HEK293 (cell line): ENCODE data around the gene MAGEA9B.

ENCODE experiments used
- GLI2 ChIP-seq: fragments of 450-650 bp; formaldehyde crosslinking; IDR thresholded peaks from 2 replicates; pipeline ENCODE4; 2017; ENCODE audit warnings: missing biosample characterization, missing genetic modification characterization, low read depth, borderline replicate concordance
- GLIS1 ChIP-seq: fragments of 450-650 bp; formaldehyde crosslinking; IDR thresholded peaks from 2 replicates; pipeline ENCODE4 v1.5.1; 2016; ENCODE audit warnings: missing biosample characterization, missing genetic modification characterization
- HOXD13 ChIP-seq: sonication (generic); formaldehyde crosslinking; IDR thresholded peaks from 2 replicates; pipeline ENCODE4 v1.8.0; 2022; ENCODE audit warnings: missing genetic modification reagents, borderline replicate concordance
- KLF16 ChIP-seq: fragments of 450-650 bp; formaldehyde crosslinking; IDR thresholded peaks from 2 replicates; pipeline ENCODE4 v1.5.1; 2017; ENCODE audit warnings: missing biosample characterization, missing genetic modification characterization
- SETDB1 ChIP-seq: IDR thresholded peaks from one replicate; pipeline ENCODE4 v1.6.1; 2017; ENCODE audit warnings: mild to moderate bottlenecking, low read length, moderate library complexity, mixed read lengths; ENCODE audit not compliant: insufficient read length
- WT1 ChIP-seq: fragments of 450-650 bp; formaldehyde crosslinking; IDR thresholded peaks from 2 replicates; pipeline ENCODE4 v1.5.1; 2016; ENCODE audit warnings: missing biosample characterization, missing genetic modification characterization
- ZBTB1 ChIP-seq: fragments of 450-650 bp; formaldehyde crosslinking; IDR thresholded peaks from 2 replicates; pipeline ENCODE4 v1.5.1; 2016; ENCODE audit warnings: missing biosample characterization, missing genetic modification characterization
- ZBTB8A ChIP-seq: fragments of 450-650 bp; formaldehyde crosslinking; IDR thresholded peaks from 2 replicates; pipeline ENCODE4 v1.5.1; 2016; ENCODE audit warnings: missing biosample characterization, missing genetic modification characterization
- ZFP3 ChIP-seq: fragments of 450-650 bp; formaldehyde crosslinking; IDR thresholded peaks from 2 replicates; pipeline ENCODE4 v1.5.1; 2016; ENCODE audit warnings: low read depth, missing biosample characterization, missing genetic modification characterization
- ZFP41 ChIP-seq: fragments of 450-650 bp; formaldehyde crosslinking; IDR thresholded peaks from 2 replicates; pipeline ENCODE4 v1.5.1; 2016; ENCODE audit warnings: missing biosample characterization, missing genetic modification characterization, borderline replicate concordance
- ZNF10 ChIP-seq: fragments of 450-650 bp; formaldehyde crosslinking; IDR thresholded peaks from 2 replicates; pipeline ENCODE4 v1.5.1; 2017; ENCODE audit warnings: missing biosample characterization, missing genetic modification characterization
- ZNF112 ChIP-seq: fragments of 450-650 bp; formaldehyde crosslinking; IDR thresholded peaks from 2 replicates; pipeline ENCODE4 v1.5.0; 2017; ENCODE audit warnings: missing biosample characterization, missing genetic modification characterization
- ZNF184 ChIP-seq: fragments of 450-650 bp; IDR thresholded peaks from 2 replicates; pipeline ENCODE4 v1.5.1; 2018; ENCODE audit warnings: missing biosample characterization, mild to moderate bottlenecking, missing genetic modification characterization
- ZNF214 ChIP-seq: fragments of 450-650 bp; formaldehyde crosslinking; IDR thresholded peaks from 2 replicates; pipeline ENCODE4 v1.5.1; 2017; ENCODE audit warnings: missing biosample characterization, mild to moderate bottlenecking, missing genetic modification characterization, borderline replicate concordance
- ZNF239 ChIP-seq: fragments of 450-650 bp; formaldehyde crosslinking; IDR thresholded peaks from 2 replicates; pipeline ENCODE4 v1.5.1; 2016; ENCODE audit warnings: missing biosample characterization, missing genetic modification characterization
- ZNF248 ChIP-seq: fragments of 450-650 bp; formaldehyde crosslinking; IDR thresholded peaks from 2 replicates; pipeline ENCODE4 v1.5.1; 2017; ENCODE audit warnings: missing biosample characterization, missing genetic modification characterization
- ZNF324 ChIP-seq: fragments of 450-650 bp; formaldehyde crosslinking; IDR thresholded peaks from 2 replicates; pipeline ENCODE4 v1.5.1; 2016; ENCODE audit warnings: missing biosample characterization, missing genetic modification characterization
- ZNF335 ChIP-seq: fragments of 450-650 bp; formaldehyde crosslinking; conservative IDR thresholded peaks from 2 replicates; pipeline ENCODE4 v1.5.1; 2016; ENCODE audit warnings: missing biosample characterization, missing genetic modification characterization
- ZNF354C ChIP-seq: fragments of 450-650 bp; formaldehyde crosslinking; IDR thresholded peaks from 2 replicates; pipeline ENCODE4 v1.5.1; 2016; ENCODE audit warnings: missing biosample characterization, missing genetic modification characterization, low read depth, borderline replicate concordance
- ZNF416 ChIP-seq: fragments of 450-650 bp; formaldehyde crosslinking; IDR thresholded peaks from 2 replicates; pipeline ENCODE4 v1.5.1; 2016; ENCODE audit warnings: missing biosample characterization, missing genetic modification characterization
- ZNF423 ChIP-seq: fragments of 450-650 bp; formaldehyde crosslinking; IDR thresholded peaks from 2 replicates; pipeline ENCODE4 v1.5.1; 2016; ENCODE audit warnings: missing biosample characterization, missing genetic modification characterization
- ZNF560 ChIP-seq: fragments of 450-650 bp; formaldehyde crosslinking; IDR thresholded peaks from 2 replicates; pipeline ENCODE4 v1.5.1; 2017; ENCODE audit warnings: missing biosample characterization, missing genetic modification characterization, borderline replicate concordance
- ZNF596 ChIP-seq: fragments of 450-650 bp; IDR thresholded peaks from 2 replicates; pipeline ENCODE4 v1.5.0; 2018; ENCODE audit warnings: missing biosample characterization, mild to moderate bottlenecking, missing genetic modification characterization, moderate library complexity
- ZNF76 ChIP-seq: fragments of 450-650 bp; formaldehyde crosslinking; IDR thresholded peaks from 2 replicates; pipeline ENCODE4; 2016; ENCODE audit warnings: low read depth, missing biosample characterization, missing genetic modification characterization, borderline replicate concordance
- ZNF785 ChIP-seq: fragments of 450-650 bp; formaldehyde crosslinking; IDR thresholded peaks from 2 replicates; pipeline ENCODE4 v1.5.1; 2016; ENCODE audit warnings: missing biosample characterization, missing genetic modification characterization
- ZSCAN30 ChIP-seq: fragments of 450-650 bp; IDR thresholded peaks from 2 replicates; pipeline ENCODE4 v1.5.1; 2018; ENCODE audit warnings: missing biosample characterization, mild to moderate bottlenecking, missing genetic modification characterization, moderate library complexity
- TF ChIP-seq, protein P1 (sequence below): fragments of 450-650 bp; formaldehyde crosslinking; IDR thresholded peaks from 2 replicates; pipeline ENCODE4 v1.5.1; 2016; ENCODE audit warnings: missing biosample characterization, missing genetic modification characterization, borderline replicate concordance
- TF ChIP-seq, protein P2 (sequence below): fragments of 450-650 bp; formaldehyde crosslinking; IDR thresholded peaks from 2 replicates; pipeline ENCODE4 v1.5.1; 2016; ENCODE audit warnings: missing biosample characterization, missing genetic modification characterization, borderline replicate concordance
- TF ChIP-seq, protein P3 (sequence below): fragments of 450-650 bp; IDR thresholded peaks from 2 replicates; pipeline ENCODE4 v1.5.1; 2018; ENCODE audit warnings: missing biosample characterization, mild to moderate bottlenecking, missing genetic modification characterization

The MAGEA9B gene

DNA sequence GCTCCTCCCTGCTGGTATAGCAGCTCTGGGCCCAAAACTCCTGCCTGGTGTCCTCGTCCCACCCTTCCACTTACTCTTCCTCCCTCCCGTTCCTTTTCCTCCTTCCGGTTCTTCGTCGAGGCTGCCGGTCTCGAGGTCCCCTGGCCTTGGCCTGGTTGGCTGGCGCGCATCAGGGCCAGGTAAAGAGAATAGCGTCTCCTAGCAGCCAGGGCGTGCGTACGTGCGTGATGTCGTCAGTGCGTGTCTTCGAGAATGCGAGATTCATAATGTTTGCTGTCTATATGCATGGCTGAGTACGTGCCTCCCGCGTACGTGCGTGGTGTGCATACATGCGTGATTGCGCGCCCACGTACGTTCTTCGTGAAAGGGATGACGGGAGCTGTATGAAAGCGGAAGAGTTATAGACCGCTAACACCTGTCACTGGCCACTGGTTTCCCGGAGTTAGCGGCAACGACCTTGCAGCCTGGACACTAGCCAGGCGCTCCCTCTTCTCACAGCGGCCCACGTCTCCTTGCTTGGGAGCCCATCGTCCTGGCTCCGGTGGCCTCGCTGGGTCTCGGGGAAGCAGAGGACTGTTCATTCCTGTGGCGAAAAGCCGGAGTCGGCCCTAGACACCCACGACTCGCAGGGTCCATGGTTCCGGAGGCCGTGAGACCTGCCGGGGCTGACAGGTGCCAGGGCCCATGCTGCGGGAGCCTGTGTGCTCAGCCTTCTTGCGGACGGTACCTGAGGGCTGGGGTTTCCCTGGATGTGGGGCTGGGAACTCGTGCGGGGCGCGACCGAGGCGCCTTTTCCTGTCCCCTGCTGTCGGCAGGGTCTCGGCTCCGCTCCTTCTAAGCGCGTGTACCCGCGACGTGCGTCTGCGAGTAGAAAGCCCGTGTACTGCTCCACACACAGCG lies 46.4 kb downstream of the MAGEA9B start, which contains the start of gene EOLA1 (continued):
- TF ChIP-seq ZNF239 (no peak), ZNF423 (tag by site-specific recombination) (no peak), SETDB1 (no peak), ZNF10 (tag by site-specific recombination) (no peak), ZNF184 (tag by site-specific recombination) (no peak), ZNF76 (peak; percentile 86), GLIS1 (peak; percentile 38; the same call in 1 of the 2 replicates), ZNF335 (peak; percentile 97), KLF16 (tag by site-specific recombination) (no peak), ZNF416 (no peak), ZNF596 (tag by site-specific recombination) (no peak), GLI2 (tag by site-specific recombination) (no peak), ZNF324 (tag by site-specific recombination) (no peak), ZNF785 (tag by site-specific recombination) (no peak), ZNF560 (tag by site-specific recombination) (no peak), ZNF354C (tag by site-specific recombination) (no peak), WT1 (tag by site-specific recombination) (peak; percentile 7; the same call in 1 of the 2 replicates), HOXD13 (CRISPR knock-in tag) (no peak), ZSCAN30 (tag by site-specific recombination) (no peak), ZFP3 (tag by site-specific recombination) (no peak), ZFP41 (tag by site-specific recombination) (no peak), ZBTB8A (no peak), ZNF248 (no peak), ZNF214 (tag by site-specific recombination) (no peak), ZNF112 (tag by site-specific recombination) (no peak), ZBTB1 (tag by site-specific recombination) (no peak)
- TF ChIP-seq, protein P1, sequence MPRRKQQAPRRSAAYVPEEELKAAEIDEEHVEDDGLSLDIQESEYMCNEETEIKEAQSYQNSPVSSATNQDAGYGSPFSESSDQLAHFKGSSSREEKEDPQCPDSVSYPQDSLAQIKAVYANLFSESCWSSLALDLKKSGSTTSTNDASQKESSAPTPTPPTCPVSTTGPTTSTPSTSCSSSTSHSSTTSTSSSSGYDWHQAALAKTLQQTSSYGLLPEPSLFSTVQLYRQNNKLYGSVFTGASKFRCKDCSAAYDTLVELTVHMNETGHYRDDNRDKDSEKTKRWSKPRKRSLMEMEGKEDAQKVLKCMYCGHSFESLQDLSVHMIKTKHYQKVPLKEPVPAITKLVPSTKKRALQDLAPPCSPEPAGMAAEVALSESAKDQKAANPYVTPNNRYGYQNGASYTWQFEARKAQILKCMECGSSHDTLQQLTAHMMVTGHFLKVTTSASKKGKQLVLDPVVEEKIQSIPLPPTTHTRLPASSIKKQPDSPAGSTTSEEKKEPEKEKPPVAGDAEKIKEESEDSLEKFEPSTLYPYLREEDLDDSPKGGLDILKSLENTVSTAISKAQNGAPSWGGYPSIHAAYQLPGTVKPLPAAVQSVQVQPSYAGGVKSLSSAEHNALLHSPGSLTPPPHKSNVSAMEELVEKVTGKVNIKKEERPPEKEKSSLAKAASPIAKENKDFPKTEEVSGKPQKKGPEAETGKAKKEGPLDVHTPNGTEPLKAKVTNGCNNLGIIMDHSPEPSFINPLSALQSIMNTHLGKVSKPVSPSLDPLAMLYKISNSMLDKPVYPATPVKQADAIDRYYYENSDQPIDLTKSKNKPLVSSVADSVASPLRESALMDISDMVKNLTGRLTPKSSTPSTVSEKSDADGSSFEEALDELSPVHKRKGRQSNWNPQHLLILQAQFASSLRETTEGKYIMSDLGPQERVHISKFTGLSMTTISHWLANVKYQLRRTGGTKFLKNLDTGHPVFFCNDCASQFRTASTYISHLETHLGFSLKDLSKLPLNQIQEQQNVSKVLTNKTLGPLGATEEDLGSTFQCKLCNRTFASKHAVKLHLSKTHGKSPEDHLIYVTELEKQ (tag by site-specific recombination) = no peak
- TF ChIP-seq, protein P2, sequence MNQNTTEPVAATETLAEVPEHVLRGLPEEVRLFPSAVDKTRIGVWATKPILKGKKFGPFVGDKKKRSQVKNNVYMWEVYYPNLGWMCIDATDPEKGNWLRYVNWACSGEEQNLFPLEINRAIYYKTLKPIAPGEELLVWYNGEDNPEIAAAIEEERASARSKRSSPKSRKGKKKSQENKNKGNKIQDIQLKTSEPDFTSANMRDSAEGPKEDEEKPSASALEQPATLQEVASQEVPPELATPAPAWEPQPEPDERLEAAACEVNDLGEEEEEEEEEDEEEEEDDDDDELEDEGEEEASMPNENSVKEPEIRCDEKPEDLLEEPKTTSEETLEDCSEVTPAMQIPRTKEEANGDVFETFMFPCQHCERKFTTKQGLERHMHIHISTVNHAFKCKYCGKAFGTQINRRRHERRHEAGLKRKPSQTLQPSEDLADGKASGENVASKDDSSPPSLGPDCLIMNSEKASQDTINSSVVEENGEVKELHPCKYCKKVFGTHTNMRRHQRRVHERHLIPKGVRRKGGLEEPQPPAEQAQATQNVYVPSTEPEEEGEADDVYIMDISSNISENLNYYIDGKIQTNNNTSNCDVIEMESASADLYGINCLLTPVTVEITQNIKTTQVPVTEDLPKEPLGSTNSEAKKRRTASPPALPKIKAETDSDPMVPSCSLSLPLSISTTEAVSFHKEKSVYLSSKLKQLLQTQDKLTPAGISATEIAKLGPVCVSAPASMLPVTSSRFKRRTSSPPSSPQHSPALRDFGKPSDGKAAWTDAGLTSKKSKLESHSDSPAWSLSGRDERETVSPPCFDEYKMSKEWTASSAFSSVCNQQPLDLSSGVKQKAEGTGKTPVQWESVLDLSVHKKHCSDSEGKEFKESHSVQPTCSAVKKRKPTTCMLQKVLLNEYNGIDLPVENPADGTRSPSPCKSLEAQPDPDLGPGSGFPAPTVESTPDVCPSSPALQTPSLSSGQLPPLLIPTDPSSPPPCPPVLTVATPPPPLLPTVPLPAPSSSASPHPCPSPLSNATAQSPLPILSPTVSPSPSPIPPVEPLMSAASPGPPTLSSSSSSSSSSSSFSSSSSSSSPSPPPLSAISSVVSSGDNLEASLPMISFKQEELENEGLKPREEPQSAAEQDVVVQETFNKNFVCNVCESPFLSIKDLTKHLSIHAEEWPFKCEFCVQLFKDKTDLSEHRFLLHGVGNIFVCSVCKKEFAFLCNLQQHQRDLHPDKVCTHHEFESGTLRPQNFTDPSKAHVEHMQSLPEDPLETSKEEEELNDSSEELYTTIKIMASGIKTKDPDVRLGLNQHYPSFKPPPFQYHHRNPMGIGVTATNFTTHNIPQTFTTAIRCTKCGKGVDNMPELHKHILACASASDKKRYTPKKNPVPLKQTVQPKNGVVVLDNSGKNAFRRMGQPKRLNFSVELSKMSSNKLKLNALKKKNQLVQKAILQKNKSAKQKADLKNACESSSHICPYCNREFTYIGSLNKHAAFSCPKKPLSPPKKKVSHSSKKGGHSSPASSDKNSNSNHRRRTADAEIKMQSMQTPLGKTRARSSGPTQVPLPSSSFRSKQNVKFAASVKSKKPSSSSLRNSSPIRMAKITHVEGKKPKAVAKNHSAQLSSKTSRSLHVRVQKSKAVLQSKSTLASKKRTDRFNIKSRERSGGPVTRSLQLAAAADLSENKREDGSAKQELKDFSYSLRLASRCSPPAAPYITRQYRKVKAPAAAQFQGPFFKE (tag by site-specific recombination) = no peak
- TF ChIP-seq, protein P3, sequence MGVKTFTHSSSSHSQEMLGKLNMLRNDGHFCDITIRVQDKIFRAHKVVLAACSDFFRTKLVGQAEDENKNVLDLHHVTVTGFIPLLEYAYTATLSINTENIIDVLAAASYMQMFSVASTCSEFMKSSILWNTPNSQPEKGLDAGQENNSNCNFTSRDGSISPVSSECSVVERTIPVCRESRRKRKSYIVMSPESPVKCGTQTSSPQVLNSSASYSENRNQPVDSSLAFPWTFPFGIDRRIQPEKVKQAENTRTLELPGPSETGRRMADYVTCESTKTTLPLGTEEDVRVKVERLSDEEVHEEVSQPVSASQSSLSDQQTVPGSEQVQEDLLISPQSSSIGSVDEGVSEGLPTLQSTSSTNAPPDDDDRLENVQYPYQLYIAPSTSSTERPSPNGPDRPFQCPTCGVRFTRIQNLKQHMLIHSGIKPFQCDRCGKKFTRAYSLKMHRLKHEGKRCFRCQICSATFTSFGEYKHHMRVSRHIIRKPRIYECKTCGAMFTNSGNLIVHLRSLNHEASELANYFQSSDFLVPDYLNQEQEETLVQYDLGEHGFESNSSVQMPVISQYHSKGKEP = peak; percentile 98
